Hematopoietic multipotent progenitor cell treated with erythropoietin and hydrocortisone succinate and interleukin-3 and kit ligand, for 8 days (in vitro differentiated cells): ENCODE results near the gene CYBC1.

Source experiments
- DNase-seq: peaks from one replicate; pipeline ENCODE4 v3.0.0-alpha.2; 2015

The CYBC1 gene

GRCh38 chr17:82407255-82407654, 43.3 kb downstream of the CYBC1 start:
- DNase-seq = no peak

- no peak for DNase-seq
Observed at GRCh38 chr17:82406131-82406671, 44.4 kb downstream of the CYBC1 start.

- DNase-seq = no peak
Observed at GRCh38 chr17:82405051-82405450, 45.5 kb downstream of the CYBC1 start.

- no peak for DNase-seq
Observed at GRCh38 chr17:82403662-82404660, 46.6 kb downstream of the CYBC1 start.

GRCh38 chr17:82402865-82403264, 47.7 kb downstream of the CYBC1 start:
- no peak for DNase-seq

GRCh38 chr17:82400830-82401229, 49.7 kb downstream of the CYBC1 start:
- DNase-seq = peak; percentile 61

- DNase-seq = no peak
Observed at GRCh38 chr17:82400206-82400605, 50.3 kb downstream of the CYBC1 start.

GRCh38 chr17:82399601-82400101, 50.9 kb downstream of the CYBC1 start:
- no peak for DNase-seq

GRCh38 chr17:82399041-82399441, 51.5 kb downstream of the CYBC1 start:
- DNase-seq = no peak

GRCh38 chr17:82397449-82398335, 52.9 kb downstream of the CYBC1 start:
- no peak for DNase-seq

GRCh38 chr17:82396601-82397435, 53.7 kb downstream of the CYBC1 start:
- DNase-seq = no peak

- no peak for DNase-seq
Observed at GRCh38 chr17:82394278-82394677, 56.3 kb downstream of the CYBC1 start.

- DNase-seq = no peak
Observed at GRCh38 chr17:82392941-82393340, 57.6 kb downstream of the CYBC1 start.
